NCI-H526 (cell line): Measurements from ENCODE around the gene TOP3A.
"Not testable (repeated sequence)": the region's sequence is repeated elsewhere in the genome, so short reads cannot be mapped to it uniquely, and the experiment has no call there.

Experiments used
- DNase-seq, 2 experiments: peaks; one replicate each; lab custom pipeline; 2025; lab: John Stamatoyannopoulos, UW

Gene TOP3A

DNA sequence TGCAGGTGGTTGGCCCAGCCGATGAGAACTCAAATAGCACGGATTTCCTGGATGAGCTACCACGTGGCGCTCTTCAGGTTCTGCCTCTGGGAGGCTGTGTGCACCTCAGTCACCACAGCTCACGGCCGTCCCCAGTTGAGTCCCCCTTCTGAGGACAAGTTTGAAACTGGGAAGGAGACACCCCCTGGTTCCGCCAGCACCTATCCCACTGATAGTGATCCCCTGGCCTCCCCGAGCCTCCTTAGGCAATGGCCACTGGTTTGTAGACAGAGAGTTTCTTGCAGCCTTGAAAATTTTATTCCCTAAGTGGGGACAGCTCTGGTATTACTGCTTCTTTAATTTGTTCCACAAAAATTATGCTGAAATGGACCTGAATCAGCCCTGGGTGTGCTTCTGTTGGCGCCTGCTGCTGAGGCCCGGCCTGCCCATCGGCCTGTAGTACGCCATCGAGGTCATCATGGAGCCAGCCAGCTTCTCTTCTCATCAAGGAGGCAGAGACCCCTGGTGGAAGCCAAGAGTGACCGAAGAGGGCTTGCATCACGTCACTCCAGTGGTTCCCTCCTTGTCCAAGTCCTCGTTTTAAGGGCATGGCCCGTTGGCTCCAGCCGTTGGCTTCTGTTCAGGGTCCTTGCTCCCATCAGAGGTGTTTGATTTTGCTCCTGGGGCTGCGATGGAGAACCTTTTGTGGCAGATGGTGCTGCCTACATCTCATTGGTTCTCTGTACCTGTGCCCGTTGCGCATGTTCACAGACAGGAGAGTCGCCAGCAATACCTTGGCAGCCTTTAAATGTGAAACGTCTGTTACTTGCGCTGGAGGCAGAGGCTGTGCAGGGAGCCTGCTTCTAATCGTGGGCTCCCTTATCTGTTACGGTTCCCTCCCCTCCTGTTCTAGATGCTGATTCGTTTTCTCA lies 9.6 kb upstream of the TOP3A start:
- DNase-seq, result no peak

GRCh38 chr17:18323507-18324139 lies 8.8 kb upstream of the TOP3A start:
- no peak for DNase-seq

GRCh38 chr17:18323007-18323406 lies 8.2 kb upstream of the TOP3A start:
- no peak for DNase-seq

GRCh38 chr17:18322522-18322921 lies 7.7 kb upstream of the TOP3A start:
- DNase-seq, result no peak

DNA sequence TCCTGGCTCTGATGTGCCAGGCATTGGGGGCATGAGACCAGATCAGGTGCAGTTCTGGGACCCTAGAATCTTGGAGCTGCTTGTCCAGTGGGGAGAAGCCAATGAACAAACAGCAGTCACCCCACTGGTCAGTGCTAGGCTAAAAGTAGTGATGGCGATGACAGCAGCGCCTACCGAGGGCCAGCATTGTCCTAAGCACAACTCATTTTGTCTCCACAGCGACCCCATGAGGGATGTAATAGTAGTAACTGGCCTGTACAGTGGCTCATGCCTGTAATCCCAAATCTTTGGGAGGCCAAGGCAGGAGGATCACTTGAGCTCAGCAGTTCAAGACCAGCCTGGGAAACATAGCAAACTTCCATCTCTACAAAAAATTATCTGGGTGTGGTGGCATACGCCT lies 6.5 kb upstream of the TOP3A start:
- DNase-seq, result no peak

DNA sequence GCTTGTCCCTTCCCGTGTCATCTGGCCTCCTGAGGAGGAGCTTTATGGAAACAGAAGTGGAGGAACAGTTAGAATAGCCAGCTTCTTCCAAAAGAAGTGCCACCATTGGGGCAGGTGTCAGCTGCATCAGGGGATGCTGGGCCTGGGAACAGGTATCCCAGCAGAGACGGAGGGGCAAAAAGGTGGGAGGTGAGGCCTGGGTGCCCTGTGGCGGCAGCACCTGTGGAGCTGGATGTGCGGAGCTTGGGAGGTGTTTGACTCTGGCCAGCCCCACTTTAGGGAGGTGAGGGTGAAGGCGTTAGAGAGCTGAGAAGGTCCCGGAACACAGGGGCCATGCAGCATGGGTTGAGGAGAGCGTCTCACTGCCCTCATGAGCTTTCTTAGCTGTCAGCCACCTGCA lies 5.5 kb upstream of the TOP3A start:
- DNase-seq, result no peak

- peak in 1 of 2 experiments; percentile 70 for DNase-seq
These were observed 4.9 kb upstream of the TOP3A start for GRCh38 chr17:18319604-18320256.

GRCh38 chr17:18318771-18319450 lies 4.1 kb upstream of the TOP3A start:
- no peak for DNase-seq

DNA sequence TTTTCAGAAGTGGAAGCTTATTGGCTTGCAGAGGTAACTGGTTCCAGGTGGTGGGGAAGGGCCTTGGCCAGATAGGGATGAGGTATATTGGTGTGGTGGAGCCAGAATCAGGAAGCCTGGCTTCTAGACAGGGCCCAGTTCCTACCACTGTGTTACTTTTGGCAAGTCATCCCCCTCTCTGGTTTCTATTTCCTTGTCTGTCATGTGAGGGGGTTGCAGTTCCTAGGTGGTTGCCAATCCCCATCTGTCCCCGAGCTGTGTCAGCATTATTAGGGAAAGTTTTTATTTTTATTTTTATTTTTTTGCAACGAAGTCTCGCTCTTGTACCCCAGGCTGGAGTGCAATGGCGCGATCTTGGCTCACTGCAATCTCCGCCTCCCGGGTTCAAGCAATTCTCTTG lies 3.3 kb upstream of the TOP3A start:
- no peak for DNase-seq

GRCh38 chr17:18315961-18316360 lies 1.2 kb upstream of the TOP3A start:
- DNase-seq, result no peak

- no peak for DNase-seq
These were observed 748 bp upstream of the TOP3A start for GRCh38 chr17:18315562-18315922.

DNA sequence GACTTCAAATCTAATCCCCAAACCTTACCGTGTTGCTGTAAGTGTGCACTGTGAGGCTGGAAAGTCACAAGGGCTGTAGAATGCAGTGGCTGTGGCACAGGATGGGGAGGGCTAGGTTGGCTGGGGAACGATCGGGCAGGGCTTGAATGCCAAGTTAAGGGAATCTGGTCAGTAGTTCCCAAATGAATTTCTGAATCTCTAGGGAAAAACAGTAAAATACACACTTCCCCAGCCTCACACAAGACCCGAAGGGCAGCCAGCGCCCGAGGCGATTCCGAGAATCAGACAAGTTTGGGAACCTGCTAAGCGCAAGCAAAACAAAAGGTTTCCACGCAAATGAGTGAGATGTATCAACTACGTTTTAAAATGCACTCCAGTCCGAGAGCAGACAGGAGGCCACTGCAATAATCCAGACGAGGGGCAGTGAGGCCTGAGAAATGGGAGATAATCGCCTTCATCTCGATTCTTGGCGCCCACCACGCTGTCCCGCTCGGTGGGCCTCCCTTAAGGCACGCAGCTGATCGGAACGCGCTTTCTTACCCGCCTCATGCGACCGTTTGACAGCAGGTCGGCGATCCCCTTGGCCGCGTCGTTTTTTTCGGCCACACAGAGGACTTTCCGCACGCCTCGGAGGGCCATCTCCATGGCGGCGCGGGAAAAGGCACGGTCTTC lies 599 bp downstream of the TOP3A start:
- DNase-seq, result no peak

DNA sequence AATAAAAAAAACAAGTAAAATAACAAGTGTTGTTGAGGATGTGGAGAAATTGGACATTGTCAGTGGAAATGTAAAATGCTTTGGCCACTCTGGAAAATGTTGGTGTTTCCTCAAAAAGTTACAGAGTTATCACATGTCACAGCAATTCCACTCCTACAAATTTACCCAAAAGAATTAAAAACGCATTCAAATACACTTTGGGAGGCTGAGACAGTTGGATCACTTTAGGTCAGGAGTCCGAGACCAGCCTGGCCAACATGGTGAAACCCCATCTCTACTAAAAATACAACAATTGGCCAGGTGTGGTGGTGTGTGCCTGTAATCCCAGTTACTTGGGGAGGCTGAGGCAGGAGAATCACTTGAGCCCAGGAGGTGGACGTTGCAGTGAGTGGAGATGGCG lies 5.6 kb downstream of the TOP3A start:
- DNase-seq, result no peak

- not testable (repeated sequence) for DNase-seq
These were observed 11.6 kb downstream of the TOP3A start for GRCh38 chr17:18303206-18303605.

GRCh38 chr17:18300725-18301480 lies 13.9 kb downstream of the TOP3A start:
- no peak for DNase-seq

- DNase-seq, result not testable (repeated sequence)
These were observed 16.7 kb downstream of the TOP3A start for GRCh38 chr17:18298061-18298460.

- DNase-seq, result no peak
These were observed 22.9 kb downstream of the TOP3A start for GRCh38 chr17:18291718-18292540.

- DNase-seq, result no peak
These were observed 29.5 kb downstream of the TOP3A start for GRCh38 chr17:18285296-18285695.

GRCh38 chr17:18281788-18282187 lies 33.0 kb downstream of the TOP3A start:
- no peak for DNase-seq

- DNase-seq, result peak; percentile 93
These were observed 33.9 kb downstream of the TOP3A start for GRCh38 chr17:18280766-18281371.
